ENCODE measurements around the gene TTC34. TPM values are rescaled to one million over a fixed set of nuclear protein-coding genes. Genes with fewer than 3 reads are reported as not detected.

Gene TTC34
- total RNA-seq, 1 experiment from 2014 or later = 1.7 TPM

GRCh38 chr1:2808831-2809605, 7.5 kb upstream of the TTC34 start:
- no peak overlapping the region for H3K4me3 ChIP-seq
- no peak for DNase-seq
- H2AFZ ChIP-seq = no peak overlapping the region
- POLR2A ChIA-PET (ENCODE audit: unreplicated experiment) = no interaction called here
- peaks cover 95% of the 10 kb centered on the region for H3K27me3 ChIP-seq (ENCODE audit: insufficient read depth, low read depth)
- H3F3A ChIP-seq (ENCODE audit: insufficient read depth, low read depth) = no peaks in the 10 kb centered on the region
- H3K4me2 ChIP-seq = no peak overlapping the region
- H3K27ac ChIP-seq = no peak overlapping the region
- CTCF ChIA-PET = no interaction called here
- H3K9me2 ChIP-seq (ENCODE audit: insufficient read depth) = no peaks in the 10 kb centered on the region
- no peaks in the 10 kb centered on the region for H3K4me1 ChIP-seq (replicated peaks; ENCODE audit: insufficient read depth)
- BruUV-seq (replicated peaks) = no TSS peak
- intact Hi-C loops (cut with micrococcal nuclease; ENCODE audit: unreplicated experiment) = no loop called here
- TF ChIP-seq EZH2 (IDR thresholded peaks at IDR 0.05; ENCODE audit: low read depth) (no peak), CTCF (conservative IDR thresholded peaks at IDR 0.05) (no peak)
- H3K36me3 ChIP-seq (ENCODE audit: low read depth) = no peaks in the 10 kb centered on the region
- no peaks in the 10 kb centered on the region for H4K20me1 ChIP-seq (ENCODE audit: insufficient read depth)
- no peaks in the 10 kb centered on the region for H3K79me2 ChIP-seq (ENCODE audit: low read depth)
- H3K9me3 ChIP-seq (ENCODE audit: insufficient read depth, low read depth) = no peaks in the 10 kb centered on the region

- H3F3A ChIP-seq (ENCODE audit: insufficient read depth, low read depth) = no peaks in the 10 kb centered on the region
- H3K4me3 ChIP-seq = no peak overlapping the region
- H3K27me3 ChIP-seq (ENCODE audit: insufficient read depth, low read depth) = peaks cover 95% of the 10 kb centered on the region
- DNase-seq = no peak
- H3K36me3 ChIP-seq (ENCODE audit: low read depth) = no peaks in the 10 kb centered on the region
- H4K20me1 ChIP-seq (ENCODE audit: insufficient read depth) = no peaks in the 10 kb centered on the region
- intact Hi-C loops (cut with micrococcal nuclease; ENCODE audit: unreplicated experiment) = no loop called here
- BruUV-seq (replicated peaks) = no TSS peak
- H2AFZ ChIP-seq = no peak overlapping the region
- H3K4me2 ChIP-seq = no peak overlapping the region
- H3K79me2 ChIP-seq (ENCODE audit: low read depth) = no peaks in the 10 kb centered on the region
- H3K27ac ChIP-seq = no peak overlapping the region
- ChIA-PET POLR2A (ENCODE audit: unreplicated experiment) (no interaction called here), CTCF (no interaction called here)
- no peak for TF ChIP-seq CTCF (conservative IDR thresholded peaks at IDR 0.05)
- no peak for TF ChIP-seq EZH2 (IDR thresholded peaks at IDR 0.05; ENCODE audit: low read depth)
- H3K4me1 ChIP-seq (replicated peaks; ENCODE audit: insufficient read depth) = no peaks in the 10 kb centered on the region
- no peaks in the 10 kb centered on the region for H3K9me2 ChIP-seq (ENCODE audit: insufficient read depth)
- no peaks in the 10 kb centered on the region for H3K9me3 ChIP-seq (ENCODE audit: insufficient read depth, low read depth)
Observed at GRCh38 chr1:2808386-2808705, 6.9 kb upstream of the TTC34 start.

DNA sequence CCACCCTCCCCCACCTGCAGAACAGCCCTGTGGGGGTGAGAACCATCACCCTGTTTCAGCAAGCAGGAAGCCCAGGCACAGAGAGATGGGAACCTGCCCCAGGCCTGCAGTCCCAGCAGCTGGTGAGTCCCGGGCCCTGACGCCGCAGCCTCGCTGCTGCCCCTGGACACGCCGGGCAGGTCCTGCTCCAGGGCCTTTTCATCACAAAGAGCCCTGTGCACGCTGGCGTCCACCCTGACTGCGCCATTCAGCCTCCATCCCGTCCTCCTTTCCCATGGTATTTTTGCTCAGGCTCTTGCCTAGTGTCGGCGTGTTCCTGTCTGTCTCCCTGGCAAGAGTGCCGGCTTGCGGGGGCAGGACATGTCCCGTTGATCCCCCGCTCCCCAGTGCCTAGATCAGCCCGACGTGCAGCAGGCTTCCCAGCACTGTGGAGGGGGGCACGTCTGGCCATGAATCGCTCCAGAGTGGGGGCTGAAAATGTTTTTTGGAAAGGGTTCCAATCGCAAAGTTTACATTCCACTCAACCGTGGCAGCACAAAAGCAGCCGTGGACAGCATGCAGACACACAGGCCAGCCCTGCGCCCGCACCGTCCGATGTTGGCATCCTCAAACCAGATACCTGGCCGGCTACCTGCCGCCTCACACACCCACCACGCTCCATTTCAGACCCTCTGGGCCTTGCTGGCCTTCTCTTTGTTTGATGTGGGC, 6.3 kb upstream of the TTC34 start:
- no TSS peak for BruUV-seq (replicated peaks)
- no peak for DNase-seq
- intact Hi-C loops (cut with micrococcal nuclease; ENCODE audit: unreplicated experiment) = no loop called here
- H3F3A ChIP-seq (ENCODE audit: insufficient read depth, low read depth) = no peaks in the 10 kb centered on the region
- peaks cover 95% of the 10 kb centered on the region for H3K27me3 ChIP-seq (ENCODE audit: insufficient read depth, low read depth)
- H3K4me3 ChIP-seq = no peak overlapping the region
- no peaks in the 10 kb centered on the region for H3K9me2 ChIP-seq (ENCODE audit: insufficient read depth)
- no peaks in the 10 kb centered on the region for H3K9me3 ChIP-seq (ENCODE audit: insufficient read depth, low read depth)
- TF ChIP-seq EZH2 (IDR thresholded peaks at IDR 0.05; ENCODE audit: low read depth) (no peak), CTCF (conservative IDR thresholded peaks at IDR 0.05) (no peak)
- no peaks in the 10 kb centered on the region for H3K36me3 ChIP-seq (ENCODE audit: low read depth)
- no peaks in the 10 kb centered on the region for H4K20me1 ChIP-seq (ENCODE audit: insufficient read depth)
- POLR2A ChIA-PET (ENCODE audit: unreplicated experiment) = no interaction called here
- H3K4me2 ChIP-seq = no peak overlapping the region
- no peaks in the 10 kb centered on the region for H3K4me1 ChIP-seq (replicated peaks; ENCODE audit: insufficient read depth)
- H3K27ac ChIP-seq = no peak overlapping the region
- CTCF ChIA-PET = no interaction called here
- no peaks in the 10 kb centered on the region for H3K79me2 ChIP-seq (ENCODE audit: low read depth)
- no peak overlapping the region for H2AFZ ChIP-seq

All from PC-9 (cell line).